ENCODE measurements around the gene DOCK8. TPM values are rescaled to one million over a fixed set of nuclear protein-coding genes. Genes with fewer than 3 reads are reported as not detected.
A peak's percentile ranks its signal among the peaks of the same experiment; 100 is the strongest.

The DOCK8 gene
- total RNA-seq, 1 experiment from 2014 or later = 15.2 TPM

DNA sequence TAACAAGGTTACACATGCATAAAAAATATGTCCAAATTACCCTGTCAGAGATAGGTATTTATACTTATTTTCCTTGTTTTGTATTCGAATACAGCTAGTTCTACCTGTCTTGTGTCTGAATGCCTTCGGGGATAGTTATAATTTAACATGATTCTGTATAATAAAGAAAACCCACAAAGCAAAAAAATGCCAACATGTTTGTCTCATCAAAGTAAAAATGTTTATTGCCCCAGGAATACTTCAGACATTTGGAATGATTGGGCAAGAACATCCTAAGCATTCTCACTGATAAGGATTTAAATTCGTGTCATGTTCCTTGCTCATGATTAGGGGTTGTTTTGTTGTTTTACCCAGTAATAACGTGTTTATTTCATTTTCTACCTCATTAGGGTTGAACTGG, 74.5 kb downstream of the DOCK8 start:
- BruUV-seq (replicated peaks) = no TSS peak
- peak in 1 of 2 experiments; percentile 13 for DNase-seq
- Mint-ChIP-seq H3K4me1 (ENCODE audit: low read depth, unreplicated experiment) (peaks cover 18% of the 10 kb centered on the region), H3K27ac (ENCODE audit: unreplicated experiment) (no peak overlapping the region), H3K4me3 (ENCODE audit: unreplicated experiment) (no peak overlapping the region), H3K36me3 (ENCODE audit: insufficient read depth, unreplicated experiment) (no peaks in the 10 kb centered on the region), H3K27me3 (ENCODE audit: insufficient read depth, unreplicated experiment) (no peaks in the 10 kb centered on the region), H3K9me3 (ENCODE audit: unreplicated experiment) (no peaks in the 10 kb centered on the region)
- Histone ChIP-seq H3K4me1 (peaks cover 17% of the 10 kb centered on the region), H3K27me3 (replicated peaks; ENCODE audit: control insufficient read depth, insufficient read depth, low read length) (no peaks in the 10 kb centered on the region), H3K4me3 (ENCODE audit: low read depth, low read length) (no peak overlapping the region), H3K9me3 (no peaks in the 10 kb centered on the region), H3K36me3 (ENCODE audit: control insufficient read depth, insufficient read depth, low read length) (no peaks in the 10 kb centered on the region)
- TF ChIP-seq, protein P1, sequence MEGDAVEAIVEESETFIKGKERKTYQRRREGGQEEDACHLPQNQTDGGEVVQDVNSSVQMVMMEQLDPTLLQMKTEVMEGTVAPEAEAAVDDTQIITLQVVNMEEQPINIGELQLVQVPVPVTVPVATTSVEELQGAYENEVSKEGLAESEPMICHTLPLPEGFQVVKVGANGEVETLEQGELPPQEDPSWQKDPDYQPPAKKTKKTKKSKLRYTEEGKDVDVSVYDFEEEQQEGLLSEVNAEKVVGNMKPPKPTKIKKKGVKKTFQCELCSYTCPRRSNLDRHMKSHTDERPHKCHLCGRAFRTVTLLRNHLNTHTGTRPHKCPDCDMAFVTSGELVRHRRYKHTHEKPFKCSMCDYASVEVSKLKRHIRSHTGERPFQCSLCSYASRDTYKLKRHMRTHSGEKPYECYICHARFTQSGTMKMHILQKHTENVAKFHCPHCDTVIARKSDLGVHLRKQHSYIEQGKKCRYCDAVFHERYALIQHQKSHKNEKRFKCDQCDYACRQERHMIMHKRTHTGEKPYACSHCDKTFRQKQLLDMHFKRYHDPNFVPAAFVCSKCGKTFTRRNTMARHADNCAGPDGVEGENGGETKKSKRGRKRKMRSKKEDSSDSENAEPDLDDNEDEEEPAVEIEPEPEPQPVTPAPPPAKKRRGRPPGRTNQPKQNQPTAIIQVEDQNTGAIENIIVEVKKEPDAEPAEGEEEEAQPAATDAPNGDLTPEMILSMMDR (IDR thresholded peaks at IDR 0.05; ENCODE audit: insufficient read depth in 1 of 2, low read depth in 1 of 2, low read length in 1 of 2, severe bottlenecking in 1 of 2, unreplicated experiment in 1 of 2) = no peak
- intact Hi-C loops (cut with micrococcal nuclease; ENCODE audit: unreplicated experiment) = loop anchor here (5.0 kb wide), 1 partner anchor 72 kb away; no protein-coding TSS in a partner anchor
- CTCF ChIA-PET = no interaction called here
- POLR2A ChIA-PET = no interaction called here

DNA sequence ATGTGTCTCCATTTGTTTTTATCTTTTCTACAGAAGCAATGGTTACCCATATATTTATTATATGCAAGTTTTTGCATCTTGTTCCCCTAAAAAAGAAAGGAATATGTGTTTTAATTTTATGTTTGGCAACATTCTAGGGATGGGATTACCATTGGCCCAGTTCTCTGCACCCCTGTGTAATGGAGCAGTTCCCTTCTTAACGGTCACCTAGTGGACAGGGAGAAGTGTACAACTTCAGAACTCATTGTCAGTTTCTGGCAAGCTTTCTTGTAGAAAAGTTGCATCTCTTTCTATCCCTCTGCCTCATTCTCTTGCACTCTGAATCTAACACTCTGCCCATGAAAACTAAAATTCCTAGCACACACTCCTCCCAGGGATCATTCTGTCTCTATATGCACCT, 78.2 kb downstream of the DOCK8 start:
- intact Hi-C loops (cut with micrococcal nuclease; ENCODE audit: unreplicated experiment) = no loop called here
- POLR2A ChIA-PET = no interaction called here

DNA sequence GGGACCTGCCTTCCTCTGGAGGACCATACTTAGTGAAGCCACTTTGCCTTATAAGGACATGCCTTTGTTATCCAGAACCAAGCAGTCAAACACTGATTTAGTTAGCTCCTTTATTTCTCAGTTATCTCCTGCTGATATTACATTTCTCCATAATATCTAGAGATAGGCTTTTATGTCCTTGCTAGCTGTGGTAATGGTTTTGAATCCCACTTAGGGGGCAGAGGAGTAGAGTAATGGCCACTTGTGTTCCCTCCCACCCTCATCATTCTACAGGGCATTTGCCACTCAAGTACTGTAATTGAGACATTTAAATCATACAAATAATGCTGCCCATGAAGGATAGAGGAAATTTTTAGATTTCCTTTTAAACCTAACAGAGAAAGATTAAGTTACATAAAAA, 80.9 kb downstream of the DOCK8 start:
- Mint-ChIP-seq H3K27me3 (ENCODE audit: insufficient read depth, unreplicated experiment) (no peaks in the 10 kb centered on the region), H3K36me3 (ENCODE audit: insufficient read depth, unreplicated experiment) (no peaks in the 10 kb centered on the region), H3K9me3 (ENCODE audit: unreplicated experiment) (no peaks in the 10 kb centered on the region), H3K4me3 (ENCODE audit: unreplicated experiment) (no peak overlapping the region), H3K27ac (ENCODE audit: unreplicated experiment) (no peak overlapping the region), H3K4me1 (ENCODE audit: low read depth, unreplicated experiment) (no peaks in the 10 kb centered on the region)
- POLR2A ChIA-PET = no interaction called here
- Histone ChIP-seq H3K9me3 (no peaks in the 10 kb centered on the region), H3K4me3 (ENCODE audit: low read depth, low read length) (no peak overlapping the region), H3K36me3 (ENCODE audit: control insufficient read depth, insufficient read depth, low read length) (no peaks in the 10 kb centered on the region), H3K4me1 (peaks cover 4% of the 10 kb centered on the region; the same call in 1 of the 2 replicates), H3K27me3 (replicated peaks; ENCODE audit: control insufficient read depth, insufficient read depth, low read length) (no peaks in the 10 kb centered on the region)
- intact Hi-C loops (cut with micrococcal nuclease; ENCODE audit: unreplicated experiment) = no loop called here
- TF ChIP-seq, protein P1 (IDR thresholded peaks at IDR 0.05; ENCODE audit: insufficient read depth in 1 of 2, low read depth in 1 of 2, low read length in 1 of 2, severe bottlenecking in 1 of 2, unreplicated experiment in 1 of 2) = no peak
- no peak for DNase-seq
- CTCF ChIA-PET = no interaction called here
- no TSS peak for BruUV-seq (replicated peaks)

More for the DNA sequence above, 78.2 kb downstream of the DOCK8 start:
- H3K4me1 ChIP-seq = peaks cover 21% of the 10 kb centered on the region
- H3K4me1 Mint-ChIP-seq (ENCODE audit: low read depth, unreplicated experiment) = peaks cover 9% of the 10 kb centered on the region
- H3K4me3 ChIP-seq (ENCODE audit: low read depth, low read length) = no peak overlapping the region
- H3K27ac Mint-ChIP-seq (ENCODE audit: unreplicated experiment) = no peak overlapping the region
- H3K27me3 Mint-ChIP-seq (ENCODE audit: insufficient read depth, unreplicated experiment) = no peaks in the 10 kb centered on the region
- H3K9me3 ChIP-seq = no peaks in the 10 kb centered on the region
- no peaks in the 10 kb centered on the region for H3K9me3 Mint-ChIP-seq (ENCODE audit: unreplicated experiment)
- DNase-seq = no peak
- CTCF ChIA-PET = no interaction called here
- no peaks in the 10 kb centered on the region for H3K27me3 ChIP-seq (replicated peaks; ENCODE audit: control insufficient read depth, insufficient read depth, low read length)
- TF ChIP-seq, protein P1 (IDR thresholded peaks at IDR 0.05; ENCODE audit: insufficient read depth in 1 of 2, low read depth in 1 of 2, low read length in 1 of 2, severe bottlenecking in 1 of 2, unreplicated experiment in 1 of 2) = no peak
- H3K36me3 ChIP-seq (ENCODE audit: control insufficient read depth, insufficient read depth, low read length) = no peaks in the 10 kb centered on the region
- no TSS peak for BruUV-seq (replicated peaks)
- H3K36me3 Mint-ChIP-seq (ENCODE audit: insufficient read depth, unreplicated experiment) = no peaks in the 10 kb centered on the region
- H3K4me3 Mint-ChIP-seq (ENCODE audit: unreplicated experiment) = no peak overlapping the region

All from Caco-2 (cell line).